ENCODE data around the gene PLXNA2. TPM values are rescaled to one million over a fixed set of nuclear protein-coding genes. Genes with fewer than 3 reads are reported as not detected.

PLXNA2 gene
- total and polyA plus RNA-seq, 2 donors (not counting 3 experiments of a cell fraction or from before 2014, with no cell fraction given) = 42.6 to 229 TPM

GRCh38 chr1:208081972-208082371, 162.2 kb downstream of the PLXNA2 start:
- H3K79me2 ChIP-seq (ENCODE audit: control insufficient read depth, insufficient read depth, low read length) = no peaks in the 10 kb centered on the region
- dilution Hi-C loops (cut with MboI; ENCODE audit: extremely low pct_ligation_motif_present, low sequenced_read_pairs) (no loop called here), intact Hi-C loops (cut with micrococcal nuclease) (no loop called here)
- H3K27me3 ChIP-seq (ENCODE audit: control insufficient read depth in 2 of 2, insufficient read depth in 2 of 2, low read length in 2 of 2) = no peaks in the 10 kb centered on the region
- TF ChIP-seq POLR2AphosphoS5 (IDR thresholded peaks at IDR 0.05; ENCODE audit: insufficient read depth, low read depth, low read length) (no peak), CTCF (IDR thresholded peaks at IDR 0.05; ENCODE audit: extremely low read depth in 1 of 2, insufficient read depth in 1 of 2, low read depth in 1 of 2, low read length in 2 of 2) (no peak), MYC (IDR thresholded peaks at IDR 0.05; ENCODE audit: low read depth, low read length) (no peak), JUN (IDR thresholded peaks at IDR 0.05; ENCODE audit: borderline replicate concordance, insufficient read depth, insufficient read length, low read depth) (no peak), POLR2A (IDR thresholded peaks at IDR 0.05; ENCODE audit: low read depth, low read length) (no peak), MAX (IDR thresholded peaks at IDR 0.05; ENCODE audit: insufficient read depth, insufficient read length) (no peak), EZH2 (IDR thresholded peaks at IDR 0.05; ENCODE audit: borderline replicate concordance, low read depth, low read length, severe bottlenecking) (no peak), FOS (IDR thresholded peaks at IDR 0.05; ENCODE audit: borderline replicate concordance, insufficient read depth, low read length) (no peak), GATA2 (IDR thresholded peaks at IDR 0.05; ENCODE audit: insufficient read depth, insufficient read length, low read depth, low read length) (no peak)
- no peak for FAIRE-seq
- CTCF ChIA-PET = interaction anchor here (0.9 to 2.9 kb wide), 5 partner anchors 10 to 161 kb away, joined by 3 to 8 read pairs (median 4); no protein-coding TSS in a partner anchor
- no peak overlapping the region for H3K9ac ChIP-seq (replicated peaks; ENCODE audit: extremely low read depth, insufficient read depth, low read length)
- no peak overlapping the region for H3K4me3 ChIP-seq (replicated peaks in 1 of 3; ENCODE audit: insufficient read depth in 1 of 3, low read depth in 1 of 3, low read length in 3 of 3)
- peaks cover 22 to 42% of the 10 kb centered on the region in 2 experiments for H3K36me3 ChIP-seq (ENCODE audit: control insufficient read depth in 2 of 2, extremely low read depth in 1 of 2, insufficient read depth in 2 of 2, low read length in 2 of 2)
- H3K9me1 ChIP-seq (replicated peaks; ENCODE audit: control insufficient read depth, extremely low read depth, insufficient read depth, low read length) = no peaks in the 10 kb centered on the region
- no peak overlapping the region for H3K4me2 ChIP-seq (ENCODE audit: insufficient read depth, low read length)
- no peak overlapping the region for H2AFZ ChIP-seq (ENCODE audit: low read depth, low read length)
- POLR2A ChIA-PET = no interaction called here
- no peaks in the 10 kb centered on the region for H3K9me3 ChIP-seq (replicated peaks; ENCODE audit: control insufficient read depth, insufficient read depth, low read length)
- no peak overlapping the region for H3K27ac ChIP-seq (ENCODE audit: insufficient read depth, low read depth, low read length)
- DNase-seq (ENCODE audit: low read depth, low spot score) = no peak
- no TSS peak for BruUV-seq (replicated peaks)
- H4K20me1 ChIP-seq (replicated peaks; ENCODE audit: control insufficient read depth, extremely low read depth, insufficient read depth, low read length) = no peaks in the 10 kb centered on the region
- no peaks in the 10 kb centered on the region for H3K4me1 ChIP-seq (ENCODE audit: control insufficient read depth, extremely low read depth, insufficient read depth, low read length)
